WTC11 (cell line): ENCODE data around the gene DRG2. TPM values are rescaled to one million over a fixed set of nuclear protein-coding genes. Genes with fewer than 3 reads are reported as not detected.

Experiments
- CREM ChIP-seq: sonication (generic); formaldehyde crosslinking; IDR thresholded peaks from 2 replicates; pipeline ENCODE4 v1.8.1; 2022; ENCODE audit warnings: mild to moderate bottlenecking, missing genetic modification reagents, moderate library complexity
- CTCF ChIP-seq: fragments of 200-600 bp; IDR thresholded peaks from 2 replicates; pipeline ENCODE4 v1.8.0; 2022; ENCODE audit warnings: antibody characterized with exemption
- EMX1 ChIP-seq: fragments of 250-450 bp; sonication (Bioruptor Pico); IDR thresholded peaks from 2 replicates; pipeline ENCODE4 v1.8.0; 2021; ENCODE audit warnings: mild to moderate bottlenecking
- ETV6 ChIP-seq: sonication (generic); formaldehyde crosslinking; IDR thresholded peaks from 2 replicates; pipeline ENCODE4 v1.8.1; 2022; ENCODE audit warnings: mild to moderate bottlenecking, missing genetic modification reagents
- GABPB1 ChIP-seq: sonication (generic); formaldehyde crosslinking; IDR thresholded peaks from 2 replicates; pipeline ENCODE4 v1.8.1; 2023; ENCODE audit warnings: mild to moderate bottlenecking, missing genetic modification reagents
- GRHL2 ChIP-seq: fragments of 250-450 bp; sonication (Bioruptor Pico); IDR thresholded peaks from 2 replicates; pipeline ENCODE4 v1.8.0; 2022; ENCODE audit warnings: mild to moderate bottlenecking, moderate library complexity; ENCODE audit not compliant: insufficient replicate concordance, severe bottlenecking
- GTF2I ChIP-seq: fragments of 250-450 bp; sonication (Bioruptor Pico); conservative IDR thresholded peaks from 2 replicates; pipeline ENCODE4 v1.4.0; 2021; ENCODE audit warnings: mild to moderate bottlenecking
- IRF2 ChIP-seq: sonication (generic); formaldehyde crosslinking; IDR thresholded peaks from 2 replicates; pipeline ENCODE4 v1.8.0; 2022; ENCODE audit warnings: low read depth, missing genetic modification reagents, borderline replicate concordance
- JAZF1 ChIP-seq: fragments of 250-450 bp; sonication (Bioruptor Pico); IDR thresholded peaks from 2 replicates; pipeline ENCODE4 v1.9.0; 2021; ENCODE audit warnings: moderate library complexity, mild to moderate bottlenecking, inconsistent platforms
- MLX ChIP-seq: sonication (generic); formaldehyde crosslinking; IDR thresholded peaks from 2 replicates; pipeline ENCODE4 v1.8.1; 2023; ENCODE audit warnings: mild to moderate bottlenecking, missing genetic modification reagents, moderate library complexity
- NFE2L1 ChIP-seq: sonication (generic); formaldehyde crosslinking; IDR thresholded peaks from 2 replicates; pipeline ENCODE4 v1.8.1; 2023; ENCODE audit warnings: missing genetic modification reagents
- NFYB ChIP-seq: sonication (generic); formaldehyde crosslinking; conservative IDR thresholded peaks from 2 replicates; pipeline ENCODE4 v1.8.0; 2022; ENCODE audit warnings: low read depth, missing genetic modification reagents
- NR2C2 ChIP-seq: sonication (generic); formaldehyde crosslinking; IDR thresholded peaks from 2 replicates; pipeline ENCODE4 v1.8.0; 2022; ENCODE audit warnings: mild to moderate bottlenecking, missing genetic modification reagents
- NR3C1 ChIP-seq: sonication (generic); formaldehyde crosslinking; conservative IDR thresholded peaks from 2 replicates; pipeline ENCODE4 v1.8.1; 2023; ENCODE audit warnings: low read depth, mild to moderate bottlenecking, missing genetic modification reagents
- RORB ChIP-seq: fragments of 250-450 bp; sonication (Bioruptor Pico); IDR thresholded peaks from 2 replicates; pipeline ENCODE4 v1.9.0; 2021; ENCODE audit warnings: mild to moderate bottlenecking
- SMAD4 ChIP-seq: sonication (generic); formaldehyde crosslinking; IDR thresholded peaks from 2 replicates; pipeline ENCODE4 v1.8.0; 2022; ENCODE audit warnings: mild to moderate bottlenecking, missing genetic modification reagents
- SP1 ChIP-seq: sonication (generic); formaldehyde crosslinking; conservative IDR thresholded peaks from 2 replicates; pipeline ENCODE4 v1.8.1; 2022; ENCODE audit warnings: missing genetic modification reagents
- ZNF138 ChIP-seq: sonication (generic); formaldehyde crosslinking; conservative IDR thresholded peaks from 2 replicates; pipeline ENCODE4 v1.8.1; 2022; ENCODE audit warnings: mild to moderate bottlenecking, moderate library complexity, missing genetic modification reagents
- ZNF396 ChIP-seq: fragments of 250-450 bp; sonication (Bioruptor Pico); IDR thresholded peaks from 2 replicates; pipeline ENCODE4 v1.8.0; 2021; ENCODE audit warnings: mild to moderate bottlenecking, moderate library complexity, borderline replicate concordance
- ZNF423 ChIP-seq: fragments of 250-450 bp; sonication (Bioruptor Pico); IDR thresholded peaks from 2 replicates; pipeline ENCODE4 v2.1.2; 2022; ENCODE audit warnings: mild to moderate bottlenecking, moderate library complexity
- ZSCAN18 ChIP-seq: fragments of 250-450 bp; sonication (Bioruptor Pico); IDR thresholded peaks from 2 replicates; pipeline ENCODE4 v2.1.2; 2022; ENCODE audit warnings: mild to moderate bottlenecking, moderate library complexity
- total RNA-seq: library from RNA; stranded (reverse); gene quantifications from 3 replicates; pipeline ENCODE4 v1.2.3, GENCODE V29; 2021
- TF ChIP-seq, protein P1 (sequence below): sonication (generic); formaldehyde crosslinking; IDR thresholded peaks from 2 replicates; pipeline ENCODE4 v1.8.1; 2023; ENCODE audit warnings: mild to moderate bottlenecking, moderate library complexity, missing genetic modification reagents
- TF ChIP-seq, protein P2 (sequence below): sonication (generic); formaldehyde crosslinking; IDR thresholded peaks from 2 replicates; pipeline ENCODE4 v1.8.1; 2023; ENCODE audit warnings: mild to moderate bottlenecking, missing genetic modification reagents
- TF ChIP-seq, protein P3 (sequence below): sonication (generic); formaldehyde crosslinking; IDR thresholded peaks from 2 replicates; pipeline ENCODE4 v1.8.1; 2022; ENCODE audit warnings: low read depth, mild to moderate bottlenecking, moderate library complexity, missing genetic modification reagents, borderline replicate concordance
- TF ChIP-seq, protein P4 (sequence below): sonication (generic); formaldehyde crosslinking; IDR thresholded peaks from 2 replicates; pipeline ENCODE4 v1.8.1; 2023; ENCODE audit warnings: mild to moderate bottlenecking, missing genetic modification reagents, moderate library complexity
- TF ChIP-seq, protein P5 (sequence below): sonication (generic); formaldehyde crosslinking; IDR thresholded peaks from 2 replicates; pipeline ENCODE4 v1.8.0; 2022; ENCODE audit warnings: mild to moderate bottlenecking, missing genetic modification reagents
- TF ChIP-seq, protein P6 (sequence below): sonication (generic); formaldehyde crosslinking; IDR thresholded peaks from 2 replicates; pipeline ENCODE4 v1.8.0; 2022; ENCODE audit warnings: mild to moderate bottlenecking, missing genetic modification reagents

The DRG2 gene
- total RNA-seq, 1 experiment from 2014 or later, result 41.4 TPM

DNA sequence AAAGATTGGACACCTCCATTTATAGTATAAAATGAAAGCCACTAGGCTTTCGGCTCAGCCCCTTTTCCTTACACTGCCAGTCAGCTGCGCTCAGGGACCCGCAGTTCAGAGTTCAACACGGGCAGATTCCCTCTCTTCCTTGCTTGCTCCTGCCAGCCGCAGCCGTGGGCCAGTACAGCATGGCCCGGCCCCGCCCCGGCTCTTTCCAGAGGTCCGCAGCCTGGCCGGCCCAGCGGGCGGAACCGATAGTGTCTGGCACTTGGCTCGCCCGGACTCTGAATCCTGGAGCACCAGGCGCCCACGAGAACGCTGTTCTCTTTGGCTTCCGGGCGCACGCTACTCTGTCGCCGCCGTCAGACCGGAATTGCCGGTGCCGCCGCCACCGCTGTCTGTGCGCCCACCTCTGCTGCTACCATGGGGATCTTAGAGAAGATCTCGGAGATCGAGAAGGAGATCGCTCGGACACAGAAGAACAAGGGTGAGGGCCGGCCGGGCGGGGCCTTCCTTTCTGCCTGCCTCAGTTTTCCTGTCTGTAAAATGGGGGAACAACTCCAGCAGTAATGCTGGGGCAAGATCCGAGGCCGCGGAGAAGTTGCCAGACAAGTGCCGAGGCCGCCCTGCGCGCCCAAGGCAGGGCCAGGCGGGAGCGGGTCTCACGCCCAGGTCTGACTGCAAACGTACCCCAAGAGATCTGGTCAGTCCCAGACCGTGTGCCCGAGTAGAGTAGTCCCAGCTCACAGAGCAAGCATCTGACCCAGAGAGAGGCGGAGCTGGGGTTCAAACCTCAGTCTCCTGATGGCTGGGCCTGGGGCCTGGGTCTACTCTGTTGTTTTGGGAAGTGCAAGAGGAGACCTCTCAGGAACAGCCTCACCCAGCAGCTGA lies at the start of gene DRG2 (continued):
- peak; percentile 86 for TF ChIP-seq SP1 (CRISPR knock-in tag)
- TF ChIP-seq NR2C2 (CRISPR knock-in tag), result no peak
- no peak for TF ChIP-seq ZNF138
- TF ChIP-seq, protein P1, sequence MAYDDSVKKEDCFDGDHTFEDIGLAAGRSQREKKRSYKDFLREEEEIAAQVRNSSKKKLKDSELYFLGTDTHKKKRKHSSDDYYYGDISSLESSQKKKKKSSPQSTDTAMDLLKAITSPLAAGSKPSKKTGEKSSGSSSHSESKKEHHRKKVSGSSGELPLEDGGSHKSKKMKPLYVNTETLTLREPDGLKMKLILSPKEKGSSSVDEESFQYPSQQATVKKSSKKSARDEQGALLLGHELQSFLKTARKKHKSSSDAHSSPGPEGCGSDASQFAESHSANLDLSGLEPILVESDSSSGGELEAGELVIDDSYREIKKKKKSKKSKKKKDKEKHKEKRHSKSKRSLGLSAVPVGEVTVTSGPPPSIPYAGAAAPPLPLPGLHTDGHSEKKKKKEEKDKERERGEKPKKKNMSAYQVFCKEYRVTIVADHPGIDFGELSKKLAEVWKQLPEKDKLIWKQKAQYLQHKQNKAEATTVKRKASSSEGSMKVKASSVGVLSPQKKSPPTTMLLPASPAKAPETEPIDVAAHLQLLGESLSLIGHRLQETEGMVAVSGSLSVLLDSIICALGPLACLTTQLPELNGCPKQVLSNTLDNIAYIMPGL, result peak; percentile 62; the same call in 1 of the 2 replicates
- peak; percentile 98 for TF ChIP-seq GTF2I (CRISPR knock-in tag)
- no peak for TF ChIP-seq NFYB (CRISPR knock-in tag)
- TF ChIP-seq ZNF396 (CRISPR knock-in tag), result no peak
- TF ChIP-seq SMAD4, result peak; percentile 54; the same call in 1 of the 2 replicates
- TF ChIP-seq, protein P2, sequence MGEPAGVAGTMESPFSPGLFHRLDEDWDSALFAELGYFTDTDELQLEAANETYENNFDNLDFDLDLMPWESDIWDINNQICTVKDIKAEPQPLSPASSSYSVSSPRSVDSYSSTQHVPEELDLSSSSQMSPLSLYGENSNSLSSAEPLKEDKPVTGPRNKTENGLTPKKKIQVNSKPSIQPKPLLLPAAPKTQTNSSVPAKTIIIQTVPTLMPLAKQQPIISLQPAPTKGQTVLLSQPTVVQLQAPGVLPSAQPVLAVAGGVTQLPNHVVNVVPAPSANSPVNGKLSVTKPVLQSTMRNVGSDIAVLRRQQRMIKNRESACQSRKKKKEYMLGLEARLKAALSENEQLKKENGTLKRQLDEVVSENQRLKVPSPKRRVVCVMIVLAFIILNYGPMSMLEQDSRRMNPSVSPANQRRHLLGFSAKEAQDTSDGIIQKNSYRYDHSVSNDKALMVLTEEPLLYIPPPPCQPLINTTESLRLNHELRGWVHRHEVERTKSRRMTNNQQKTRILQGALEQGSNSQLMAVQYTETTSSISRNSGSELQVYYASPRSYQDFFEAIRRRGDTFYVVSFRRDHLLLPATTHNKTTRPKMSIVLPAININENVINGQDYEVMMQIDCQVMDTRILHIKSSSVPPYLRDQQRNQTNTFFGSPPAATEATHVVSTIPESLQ (CRISPR knock-in tag), result no peak
- TF ChIP-seq, protein P3, sequence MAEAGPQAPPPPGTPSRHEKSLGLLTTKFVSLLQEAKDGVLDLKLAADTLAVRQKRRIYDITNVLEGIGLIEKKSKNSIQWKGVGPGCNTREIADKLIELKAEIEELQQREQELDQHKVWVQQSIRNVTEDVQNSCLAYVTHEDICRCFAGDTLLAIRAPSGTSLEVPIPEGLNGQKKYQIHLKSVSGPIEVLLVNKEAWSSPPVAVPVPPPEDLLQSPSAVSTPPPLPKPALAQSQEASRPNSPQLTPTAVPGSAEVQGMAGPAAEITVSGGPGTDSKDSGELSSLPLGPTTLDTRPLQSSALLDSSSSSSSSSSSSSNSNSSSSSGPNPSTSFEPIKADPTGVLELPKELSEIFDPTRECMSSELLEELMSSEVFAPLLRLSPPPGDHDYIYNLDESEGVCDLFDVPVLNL, result no peak
- peak; percentile 75 for TF ChIP-seq CREM (CRISPR knock-in tag)
- peak; percentile 45; the same call in 1 of the 2 replicates for TF ChIP-seq NFE2L1 (CRISPR knock-in tag)
- peak; percentile 89 for TF ChIP-seq GABPB1
- no peak for TF ChIP-seq MLX (CRISPR knock-in tag)
- TF ChIP-seq GRHL2 (CRISPR knock-in tag), result no peak
- TF ChIP-seq NR3C1, result no peak
- TF ChIP-seq, protein P4, sequence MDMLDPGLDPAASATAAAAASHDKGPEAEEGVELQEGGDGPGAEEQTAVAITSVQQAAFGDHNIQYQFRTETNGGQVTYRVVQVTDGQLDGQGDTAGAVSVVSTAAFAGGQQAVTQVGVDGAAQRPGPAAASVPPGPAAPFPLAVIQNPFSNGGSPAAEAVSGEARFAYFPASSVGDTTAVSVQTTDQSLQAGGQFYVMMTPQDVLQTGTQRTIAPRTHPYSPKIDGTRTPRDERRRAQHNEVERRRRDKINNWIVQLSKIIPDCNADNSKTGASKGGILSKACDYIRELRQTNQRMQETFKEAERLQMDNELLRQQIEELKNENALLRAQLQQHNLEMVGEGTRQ (CRISPR knock-in tag), result peak; percentile 62
- no peak for TF ChIP-seq JAZF1 (CRISPR knock-in tag)
- TF ChIP-seq, protein P5, sequence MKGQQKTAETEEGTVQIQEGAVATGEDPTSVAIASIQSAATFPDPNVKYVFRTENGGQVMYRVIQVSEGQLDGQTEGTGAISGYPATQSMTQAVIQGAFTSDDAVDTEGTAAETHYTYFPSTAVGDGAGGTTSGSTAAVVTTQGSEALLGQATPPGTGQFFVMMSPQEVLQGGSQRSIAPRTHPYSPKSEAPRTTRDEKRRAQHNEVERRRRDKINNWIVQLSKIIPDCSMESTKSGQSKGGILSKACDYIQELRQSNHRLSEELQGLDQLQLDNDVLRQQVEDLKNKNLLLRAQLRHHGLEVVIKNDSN (CRISPR knock-in tag), result peak; percentile 49
- TF ChIP-seq, protein P6, sequence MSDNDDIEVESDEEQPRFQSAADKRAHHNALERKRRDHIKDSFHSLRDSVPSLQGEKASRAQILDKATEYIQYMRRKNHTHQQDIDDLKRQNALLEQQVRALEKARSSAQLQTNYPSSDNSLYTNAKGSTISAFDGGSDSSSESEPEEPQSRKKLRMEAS, result peak; percentile 90
- TF ChIP-seq ETV6, result no peak
- no peak for TF ChIP-seq ZSCAN18 (CRISPR knock-in tag)
- TF ChIP-seq ZNF423, result no peak
- TF ChIP-seq EMX1 (CRISPR knock-in tag), result no peak
- TF ChIP-seq RORB, result no peak
- no peak for TF ChIP-seq CTCF
- TF ChIP-seq IRF2, result no peak
